EH (cell line): ENCODE measurements around the gene IVD.

ENCODE experiments used
- DNase-seq: peaks from one replicate; pipeline ENCODE4 v3.0.0-alpha.2; 2015; ENCODE audit warnings: low read depth

The IVD gene

GRCh38 chr15:40377606-40378005 lies 28.0 kb upstream of the IVD start:
- DNase-seq = no peak

GRCh38 chr15:40379374-40379773 lies 26.2 kb upstream of the IVD start:
- no peak for DNase-seq

GRCh38 chr15:40379853-40380252 lies 25.7 kb upstream of the IVD start:
- DNase-seq = peak; percentile 98

- DNase-seq = no peak
Observed at GRCh38 chr15:40380636-40381035, 25.0 kb upstream of the IVD start.

GRCh38 chr15:40381818-40382529 lies 23.6 kb upstream of the IVD start:
- DNase-seq = no peak

GRCh38 chr15:40382580-40383456 lies 22.8 kb upstream of the IVD start, which contains the start of gene KNSTRN:
TSS of gene KNSTRN (plus strand) at chr15:40382721. CDS start at chr15:40382836, 115 bp downstream.
- peak; percentile 94 for DNase-seq

- no peak for DNase-seq
Observed at GRCh38 chr15:40386480-40386879, 19.1 kb upstream of the IVD start.

- no peak for DNase-seq
Observed at GRCh38 chr15:40388941-40389823, 16.4 kb upstream of the IVD start.

- no peak for DNase-seq
Observed at GRCh38 chr15:40389824-40390595, 15.6 kb upstream of the IVD start.

- DNase-seq = peak; percentile 12
Observed at GRCh38 chr15:40392986-40393948, 12.3 kb upstream of the IVD start.

- no peak for DNase-seq
Observed at GRCh38 chr15:40397688-40398412, 7.7 kb upstream of the IVD start.

GRCh38 chr15:40398413-40398873 lies 7.2 kb upstream of the IVD start:
- no peak for DNase-seq

GRCh38 chr15:40399370-40399769 lies 6.2 kb upstream of the IVD start:
- no peak for DNase-seq

- DNase-seq = no peak
Observed at GRCh38 chr15:40407330-40407990, 1.9 kb downstream of the IVD start.

- DNase-seq = no peak
Observed at GRCh38 chr15:40409366-40409765, 3.8 kb downstream of the IVD start.

- DNase-seq = no peak
Observed at GRCh38 chr15:40410476-40410875, 4.9 kb downstream of the IVD start.

- no peak for DNase-seq
Observed at GRCh38 chr15:40412095-40412759, 6.6 kb downstream of the IVD start.

GRCh38 chr15:40413036-40413435 lies 7.4 kb downstream of the IVD start:
- no peak for DNase-seq
